SK-N-MC (cell line): ENCODE measurements around the gene FNDC5.

Experiments used
- EZH2 ChIP-seq: fragments of 200-600 bp; sonication (generic); IDR thresholded peaks from one replicate; pipeline ENCODE4 v1.6.1; 2017; ENCODE audit warnings: antibody characterized with exemption
- POLR2AphosphoS5 ChIP-seq: IDR thresholded peaks from 2 replicates; pipeline ENCODE4 v1.6.1; 2012; ENCODE audit warnings: mild to moderate bottlenecking, low read depth, low read length, borderline replicate concordance

- TF ChIP-seq EZH2 (no peak), POLR2AphosphoS5 (no peak)
These were observed 12.8 kb upstream of the FNDC5 start for GRCh38 chr1:32883338-32884031.
